GM12801 (cell line): ENCODE results near the gene NKX1-1.

Experiments used
- TF ChIP-seq, protein P1 (sequence below): IDR thresholded peaks from one replicate; pipeline ENCODE4 v1.5.1; 2011; ENCODE audit warnings: control low read depth; ENCODE audit not compliant: insufficient read length; ENCODE audit errors: extremely low read depth

The NKX1-1 gene

DNA sequence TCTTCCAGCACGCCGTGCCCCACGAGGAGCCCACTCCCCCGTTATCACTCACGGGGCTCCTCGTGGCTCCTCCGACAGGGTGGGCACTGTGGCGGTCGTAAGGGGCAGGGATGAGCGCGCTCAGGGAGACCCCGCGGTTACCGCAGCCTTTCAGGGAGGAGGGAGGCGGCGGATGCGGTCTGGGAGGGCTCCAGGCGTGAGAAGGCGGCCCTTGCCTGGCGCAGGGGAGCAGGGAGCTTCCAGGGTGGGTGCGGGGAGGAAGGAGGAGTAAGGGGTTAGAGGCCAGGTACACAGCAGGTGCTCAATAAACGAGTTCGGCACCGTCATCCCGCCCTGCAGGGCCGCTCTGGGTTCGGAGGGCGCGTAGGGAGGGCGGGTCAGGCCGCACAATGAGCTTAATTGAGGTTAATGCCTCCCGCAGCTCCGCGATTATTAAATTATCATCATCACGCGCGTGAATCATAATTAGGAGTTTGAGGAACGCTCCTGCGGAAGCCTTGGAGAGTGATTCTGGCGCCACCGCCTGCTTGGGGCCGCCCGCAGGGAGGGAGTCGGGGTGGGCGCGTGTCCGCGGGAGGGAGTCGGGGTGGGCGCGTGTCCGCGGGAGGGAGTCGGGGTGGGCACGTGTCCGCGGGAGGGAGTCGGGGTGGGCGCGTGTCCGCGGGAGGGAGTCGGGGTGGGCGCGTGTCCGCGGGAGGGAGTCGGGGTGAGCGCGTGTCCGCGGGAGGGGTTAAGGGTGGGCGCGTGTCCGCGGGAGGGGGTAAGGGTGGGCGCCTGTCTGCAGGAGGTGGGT is 7.6 kb upstream of the NKX1-1 start:
- TF ChIP-seq, protein P1, sequence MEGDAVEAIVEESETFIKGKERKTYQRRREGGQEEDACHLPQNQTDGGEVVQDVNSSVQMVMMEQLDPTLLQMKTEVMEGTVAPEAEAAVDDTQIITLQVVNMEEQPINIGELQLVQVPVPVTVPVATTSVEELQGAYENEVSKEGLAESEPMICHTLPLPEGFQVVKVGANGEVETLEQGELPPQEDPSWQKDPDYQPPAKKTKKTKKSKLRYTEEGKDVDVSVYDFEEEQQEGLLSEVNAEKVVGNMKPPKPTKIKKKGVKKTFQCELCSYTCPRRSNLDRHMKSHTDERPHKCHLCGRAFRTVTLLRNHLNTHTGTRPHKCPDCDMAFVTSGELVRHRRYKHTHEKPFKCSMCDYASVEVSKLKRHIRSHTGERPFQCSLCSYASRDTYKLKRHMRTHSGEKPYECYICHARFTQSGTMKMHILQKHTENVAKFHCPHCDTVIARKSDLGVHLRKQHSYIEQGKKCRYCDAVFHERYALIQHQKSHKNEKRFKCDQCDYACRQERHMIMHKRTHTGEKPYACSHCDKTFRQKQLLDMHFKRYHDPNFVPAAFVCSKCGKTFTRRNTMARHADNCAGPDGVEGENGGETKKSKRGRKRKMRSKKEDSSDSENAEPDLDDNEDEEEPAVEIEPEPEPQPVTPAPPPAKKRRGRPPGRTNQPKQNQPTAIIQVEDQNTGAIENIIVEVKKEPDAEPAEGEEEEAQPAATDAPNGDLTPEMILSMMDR: no peak

DNA sequence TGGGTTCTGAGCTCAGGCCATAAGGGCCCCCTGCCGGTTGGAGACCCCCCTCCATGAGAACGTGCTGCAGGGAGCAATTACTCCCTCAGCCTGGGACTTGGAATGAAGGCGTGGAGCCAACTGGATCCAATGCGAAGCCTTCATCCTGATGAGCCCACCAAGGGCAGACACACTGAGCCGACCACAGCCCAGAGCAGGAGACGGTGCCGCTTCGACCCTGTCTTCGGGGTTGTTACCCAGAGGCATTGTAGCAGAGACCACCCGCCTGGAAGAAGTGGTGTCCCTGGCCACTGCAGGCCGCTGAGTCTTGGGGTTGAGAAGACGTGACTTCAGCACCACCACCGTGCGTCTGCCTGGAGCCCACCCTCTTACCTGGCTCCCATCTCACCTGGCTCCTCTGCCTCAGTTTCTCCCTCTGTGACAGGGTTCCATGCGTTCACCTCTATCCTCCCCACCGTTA is 7.0 kb upstream of the NKX1-1 start:
- TF ChIP-seq, protein P1: no peak

DNA sequence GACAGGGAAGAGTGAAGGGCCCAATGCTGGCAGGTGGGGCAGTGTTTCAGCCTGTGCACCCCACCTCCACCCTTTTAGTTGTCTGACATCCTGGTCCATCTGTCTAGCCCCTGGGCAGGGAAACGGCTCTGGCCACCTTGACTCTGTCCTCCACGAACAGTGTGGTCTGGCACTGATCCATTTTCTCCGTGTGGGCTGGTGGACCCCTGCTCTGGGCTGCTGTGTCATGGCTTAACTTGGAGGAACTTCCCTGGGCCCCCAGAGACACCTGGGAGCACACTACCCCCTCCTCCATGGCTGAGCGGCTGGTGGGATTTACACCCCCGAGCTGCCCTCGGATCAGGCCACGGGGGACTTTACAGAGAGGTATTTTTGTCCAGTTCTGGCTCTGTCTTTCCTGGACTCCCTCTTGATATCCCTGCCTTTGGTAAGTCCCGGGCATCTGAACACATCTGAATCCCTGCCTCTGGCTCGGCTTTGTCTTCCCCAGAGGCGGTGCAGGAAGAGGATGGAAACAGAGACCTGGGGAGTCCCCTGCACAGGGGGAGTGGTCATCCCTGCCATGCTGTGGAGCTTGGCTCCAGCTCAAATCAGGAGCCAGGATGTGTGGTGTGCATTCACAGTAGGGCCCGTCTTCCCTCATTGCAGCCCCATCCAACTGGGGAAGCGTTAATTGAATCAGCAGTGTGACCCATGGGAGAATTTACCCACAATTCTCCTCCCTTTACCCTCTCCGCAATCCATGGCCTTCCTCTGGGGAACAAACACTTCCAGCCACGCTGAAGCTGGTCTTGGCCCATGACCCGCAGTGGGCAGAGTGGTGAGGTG is 6.3 kb upstream of the NKX1-1 start:
- TF ChIP-seq, protein P1: no peak

DNA sequence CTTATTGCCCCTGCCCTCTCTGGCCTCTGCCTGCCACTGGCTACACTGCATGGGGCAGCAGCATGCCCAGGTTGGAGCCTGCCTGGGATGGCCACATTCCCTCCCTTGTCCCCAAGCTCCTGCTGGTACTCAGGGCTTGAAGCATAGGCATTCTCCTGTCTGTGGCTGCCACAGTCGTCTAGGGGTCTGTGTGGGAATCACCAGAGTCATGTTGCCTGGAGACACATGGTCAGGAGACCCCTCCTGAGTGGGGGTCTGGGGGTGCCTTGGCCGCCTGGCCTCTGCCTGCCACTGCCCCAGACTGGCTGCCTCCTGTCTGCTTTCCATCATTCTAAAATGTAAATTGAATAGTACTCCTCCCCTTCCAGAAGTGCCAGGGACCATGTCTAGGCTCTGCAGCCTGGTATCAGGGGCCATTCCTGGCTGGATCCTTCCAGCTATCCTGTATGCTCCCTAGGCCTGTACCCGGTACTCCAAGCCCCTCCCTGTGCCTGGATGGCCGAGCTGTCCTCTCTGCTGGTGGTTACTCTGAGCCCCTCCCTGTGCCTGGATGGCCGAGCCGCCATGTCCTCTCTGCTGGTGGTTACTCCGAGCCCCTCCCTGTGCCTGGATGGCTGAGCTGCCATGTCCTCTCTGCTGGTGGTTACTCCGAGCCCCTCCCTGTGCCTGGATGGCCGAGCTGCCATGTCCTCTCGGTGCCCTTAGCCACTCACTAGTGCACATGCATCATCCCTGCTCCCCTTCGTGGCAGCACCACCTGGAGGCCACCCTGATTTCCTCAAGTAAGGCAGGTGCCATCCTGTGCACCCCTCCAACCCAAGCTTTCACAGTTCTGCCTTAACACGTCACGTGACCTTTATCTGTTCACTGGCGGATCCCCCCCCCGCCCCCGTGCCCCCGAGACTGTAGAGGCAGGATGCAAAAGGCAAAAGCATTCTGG is 5.5 kb upstream of the NKX1-1 start:
- TF ChIP-seq, protein P1: no peak

DNA sequence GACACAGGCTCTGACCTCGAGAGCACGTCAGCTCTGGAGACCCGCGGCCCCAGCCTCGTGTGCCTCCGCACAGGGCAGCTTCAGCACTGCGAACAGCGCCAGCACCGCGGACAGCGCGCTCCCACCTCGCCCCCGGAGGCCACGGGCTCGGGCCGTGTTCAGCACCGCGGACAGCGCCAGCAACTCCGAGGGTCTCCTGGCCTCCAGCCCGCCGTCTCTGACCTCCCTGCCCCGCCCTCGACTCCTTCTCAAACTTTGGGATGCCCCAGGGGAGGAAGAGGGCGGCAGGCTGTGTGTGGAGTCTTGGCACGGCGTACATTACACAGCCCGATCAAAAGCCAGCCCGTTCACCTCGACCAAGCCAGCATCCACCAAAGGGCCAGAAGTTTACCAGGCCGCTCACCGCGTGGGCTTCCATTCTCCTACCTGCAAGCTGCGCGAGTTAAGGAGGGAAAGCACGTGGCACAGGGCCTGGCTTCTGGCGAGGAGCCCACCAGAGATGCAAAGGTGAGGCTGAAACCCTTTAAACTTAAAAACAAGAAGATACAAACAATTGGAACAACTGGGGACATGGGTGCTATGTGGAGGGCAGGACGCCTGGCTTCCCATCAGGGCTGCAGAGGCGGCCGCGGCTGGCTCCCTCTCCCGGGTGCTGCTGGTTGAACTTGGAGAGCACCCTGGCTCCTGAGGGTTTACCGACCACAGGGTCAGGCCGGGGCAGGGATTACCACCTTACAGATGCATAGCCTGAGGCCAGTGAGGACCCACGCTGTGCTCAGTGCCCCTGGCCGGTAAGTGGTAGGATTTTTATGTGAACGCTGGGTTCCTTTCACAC is 4.5 kb upstream of the NKX1-1 start:
- TF ChIP-seq, protein P1: no peak

DNA sequence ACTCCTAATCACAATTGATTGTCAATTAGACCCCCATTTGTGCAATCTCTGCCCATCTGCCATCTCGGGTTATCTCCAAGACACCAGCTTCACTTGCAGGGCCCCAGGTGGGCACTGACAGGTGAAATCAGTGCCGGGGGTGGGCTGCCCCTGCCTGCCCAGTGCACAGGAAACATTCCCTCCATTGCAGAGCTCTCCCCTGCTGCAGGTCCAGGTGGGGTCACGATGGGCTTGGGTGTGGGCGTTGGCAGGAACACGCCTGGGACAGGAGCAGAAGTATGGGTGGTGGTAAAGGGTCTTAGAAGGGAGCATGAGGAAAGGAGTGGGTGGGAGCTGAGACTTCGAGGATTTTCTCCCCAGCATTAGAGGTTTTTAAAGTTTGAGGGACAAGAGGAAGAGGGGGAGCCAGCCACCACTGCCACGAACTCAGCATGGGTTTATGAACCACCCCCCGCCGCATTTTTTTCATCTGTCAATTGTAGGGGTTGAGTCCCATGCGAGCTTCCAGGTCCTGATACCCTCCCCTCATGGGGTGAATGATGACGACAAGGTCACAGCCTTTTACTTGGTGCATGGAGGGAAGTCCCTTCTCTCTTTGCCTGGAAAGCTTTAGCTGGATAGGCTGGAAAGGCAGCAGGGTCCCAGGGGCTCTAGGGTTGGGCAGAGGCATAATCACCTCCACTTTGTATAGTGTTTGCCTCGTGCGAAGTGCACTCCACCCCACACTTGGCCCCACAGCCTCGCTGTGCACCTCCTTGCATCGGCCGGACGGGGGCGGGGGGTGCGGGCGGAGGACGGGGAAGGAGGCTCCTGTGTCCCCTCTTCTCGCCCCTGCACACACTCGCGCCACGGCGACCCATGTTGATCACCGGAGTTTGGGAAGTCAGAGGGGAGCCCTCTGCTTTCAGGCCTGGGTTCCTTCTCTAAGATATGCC is 3.5 kb upstream of the NKX1-1 start:
- TF ChIP-seq, protein P1: no peak
